PC-3 (cell line): ENCODE measurements around the gene BICDL2.

Experiments
- EZH2 ChIP-seq: fragments of 300-600 bp; sonication (generic); IDR thresholded peaks from one replicate; pipeline ENCODE4 v1.6.1; 2017; ENCODE audit warnings: antibody characterized with exemption, mild to moderate bottlenecking, low read length; ENCODE audit not compliant: unreplicated experiment
- EZH2phosphoT487 ChIP-seq: fragments of 300-600 bp; sonication (generic); IDR thresholded peaks from 2 replicates; pipeline ENCODE4 v1.6.1; 2018; ENCODE audit warnings: mild to moderate bottlenecking, antibody characterized with exemption, low read length, borderline replicate concordance
- TF ChIP-seq, protein P1 (sequence below): fragments of 300-600 bp; sonication (generic); conservative IDR thresholded peaks from 2 replicates; pipeline ENCODE4 v1.5.1; 2017; ENCODE audit warnings: antibody characterized with exemption, low read depth, mild to moderate bottlenecking, low read length

DNA sequence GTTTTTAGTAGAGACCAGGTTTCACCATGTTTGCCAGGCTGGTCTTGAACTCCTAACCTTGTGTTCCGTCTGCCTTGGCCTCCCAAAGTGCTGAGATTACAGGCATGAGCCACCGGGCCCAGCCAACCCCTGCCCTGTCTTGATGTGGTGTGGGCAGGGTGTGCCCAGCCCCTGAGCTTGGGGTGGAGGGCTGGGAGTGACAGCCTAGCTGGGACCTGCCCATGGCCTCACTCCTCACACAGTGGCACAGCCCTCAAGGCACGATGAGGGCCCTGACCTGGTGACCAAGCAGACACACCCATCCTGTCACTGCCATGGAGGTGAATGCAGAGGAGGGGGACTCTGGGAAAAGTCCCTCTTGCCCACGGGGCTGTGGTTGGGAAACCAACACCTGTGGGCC, 31.7 kb upstream of the BICDL2 start:
- TF ChIP-seq, protein P1, sequence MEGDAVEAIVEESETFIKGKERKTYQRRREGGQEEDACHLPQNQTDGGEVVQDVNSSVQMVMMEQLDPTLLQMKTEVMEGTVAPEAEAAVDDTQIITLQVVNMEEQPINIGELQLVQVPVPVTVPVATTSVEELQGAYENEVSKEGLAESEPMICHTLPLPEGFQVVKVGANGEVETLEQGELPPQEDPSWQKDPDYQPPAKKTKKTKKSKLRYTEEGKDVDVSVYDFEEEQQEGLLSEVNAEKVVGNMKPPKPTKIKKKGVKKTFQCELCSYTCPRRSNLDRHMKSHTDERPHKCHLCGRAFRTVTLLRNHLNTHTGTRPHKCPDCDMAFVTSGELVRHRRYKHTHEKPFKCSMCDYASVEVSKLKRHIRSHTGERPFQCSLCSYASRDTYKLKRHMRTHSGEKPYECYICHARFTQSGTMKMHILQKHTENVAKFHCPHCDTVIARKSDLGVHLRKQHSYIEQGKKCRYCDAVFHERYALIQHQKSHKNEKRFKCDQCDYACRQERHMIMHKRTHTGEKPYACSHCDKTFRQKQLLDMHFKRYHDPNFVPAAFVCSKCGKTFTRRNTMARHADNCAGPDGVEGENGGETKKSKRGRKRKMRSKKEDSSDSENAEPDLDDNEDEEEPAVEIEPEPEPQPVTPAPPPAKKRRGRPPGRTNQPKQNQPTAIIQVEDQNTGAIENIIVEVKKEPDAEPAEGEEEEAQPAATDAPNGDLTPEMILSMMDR = no peak
- TF ChIP-seq EZH2phosphoT487 (no peak), EZH2 (no peak)
